Stimulated activated CD8-positive, alpha-beta memory T cell treated with anti-CD3 and anti-CD28 coated beads, Interleukin-15, amount 100 ng/mL, for 24 hours (primary cell): ENCODE data around the gene CTXND1.

ENCODE experiments used
- DNase-seq: peaks from one replicate; pipeline ENCODE4 v3.0.0-alpha.2; 2020; ENCODE audit warnings: low read depth

Gene CTXND1

GRCh38 chr15:80180986-80181385 lies 71.0 kb downstream of the CTXND1 start:
- no peak for DNase-seq

DNA sequence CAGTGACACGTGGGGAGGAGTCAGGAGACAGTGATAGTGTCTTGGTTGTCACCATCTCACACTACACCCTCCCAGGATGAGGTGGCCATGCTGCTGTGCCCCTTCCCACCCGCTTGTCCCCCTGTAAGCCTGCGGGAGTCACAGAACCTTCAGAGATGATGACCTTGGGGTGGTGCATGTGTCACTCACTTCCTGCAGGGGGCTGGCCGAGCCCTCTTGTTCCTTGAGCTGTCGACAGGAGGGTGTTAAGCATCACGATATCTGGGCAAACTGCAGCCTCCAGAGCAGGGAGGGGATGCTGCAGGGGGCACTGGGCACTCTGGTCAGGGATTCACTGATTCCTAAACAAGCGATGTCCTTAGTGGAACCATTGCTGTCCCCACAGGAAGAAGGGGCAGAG lies 71.5 kb downstream of the CTXND1 start:
- no peak for DNase-seq

DNA sequence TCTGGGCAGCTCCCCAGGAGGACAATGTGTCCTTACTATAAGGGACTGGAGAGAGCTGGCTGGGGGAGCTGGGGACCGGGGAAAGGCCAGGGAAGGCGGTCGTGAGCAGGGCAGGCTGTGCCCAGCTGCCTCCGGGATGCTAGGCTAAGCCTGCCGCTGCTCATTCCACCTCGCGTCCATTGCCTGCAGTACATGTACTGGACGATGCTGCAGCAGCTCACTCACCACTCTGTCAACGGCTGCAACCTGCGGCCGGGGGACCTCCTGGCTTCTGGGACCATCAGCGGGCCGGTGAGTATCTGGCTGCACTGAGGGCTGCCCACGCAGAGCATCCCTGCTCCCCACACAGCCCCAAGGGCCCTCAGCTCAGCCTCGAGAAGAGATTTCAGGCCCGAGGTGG lies 72.1 kb downstream of the CTXND1 start:
- DNase-seq, result no peak

DNA sequence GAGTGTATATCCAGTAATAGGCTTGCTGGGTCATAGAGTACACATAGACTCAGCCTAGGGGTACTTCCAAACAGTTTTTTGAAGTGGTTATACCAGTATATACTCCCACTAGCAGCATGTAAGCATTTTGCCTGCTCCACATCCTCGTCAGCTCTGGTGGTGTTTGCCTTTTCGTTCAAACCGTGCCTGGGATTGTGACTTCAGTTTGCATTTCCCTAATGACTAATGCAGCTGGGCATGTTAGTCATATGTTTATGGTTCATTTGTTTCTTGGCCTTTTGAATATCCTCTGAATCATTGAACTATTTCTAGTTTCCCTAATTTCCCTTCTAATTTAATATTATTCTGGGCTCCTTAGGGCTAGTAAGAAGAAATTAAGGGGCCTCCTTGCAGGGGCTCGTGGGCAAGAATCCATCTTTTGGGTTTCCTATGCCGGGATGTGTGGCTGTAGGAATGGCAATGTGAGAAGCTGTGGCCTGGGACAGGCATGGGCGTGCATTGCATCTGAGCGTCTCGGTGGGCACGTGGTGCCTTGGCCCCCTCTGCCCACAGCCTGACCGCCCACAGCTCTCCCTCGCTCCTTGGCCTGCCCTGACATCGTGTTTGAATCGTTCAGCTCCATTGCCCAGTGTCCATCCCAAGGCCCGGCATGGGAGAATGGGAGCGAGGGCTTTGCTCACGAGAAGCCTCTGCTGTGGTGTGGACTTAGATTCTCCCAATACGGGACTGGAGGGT lies 72.8 kb downstream of the CTXND1 start:
- no peak for DNase-seq

DNA sequence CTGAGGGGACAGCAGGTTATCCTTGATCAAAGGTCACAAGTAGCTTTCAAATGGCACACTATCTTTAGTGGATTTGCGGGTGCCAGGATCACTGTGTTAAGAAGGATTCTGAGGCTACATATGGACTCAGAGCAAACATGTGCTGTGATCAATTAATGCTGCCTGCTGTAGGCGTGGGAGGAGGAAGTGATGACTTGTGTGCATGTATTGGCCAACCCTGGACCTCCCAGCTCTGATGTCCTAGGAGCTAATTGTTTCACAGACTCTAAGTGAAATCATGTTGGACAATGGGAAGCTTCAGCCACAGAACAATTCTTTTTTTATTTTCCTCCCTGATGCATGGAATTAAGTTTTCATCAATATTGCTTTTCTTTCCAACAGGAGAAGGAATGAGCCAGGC lies 74.9 kb downstream of the CTXND1 start:
- no peak for DNase-seq

- DNase-seq, result no peak
Measured at GRCh38 chr15:80176443-80176842, 75.6 kb downstream of the CTXND1 start.

GRCh38 chr15:80175436-80175835 lies 76.6 kb downstream of the CTXND1 start:
- DNase-seq, result no peak

- no peak for DNase-seq
Measured at GRCh38 chr15:80174017-80174746, 77.8 kb downstream of the CTXND1 start.

DNA sequence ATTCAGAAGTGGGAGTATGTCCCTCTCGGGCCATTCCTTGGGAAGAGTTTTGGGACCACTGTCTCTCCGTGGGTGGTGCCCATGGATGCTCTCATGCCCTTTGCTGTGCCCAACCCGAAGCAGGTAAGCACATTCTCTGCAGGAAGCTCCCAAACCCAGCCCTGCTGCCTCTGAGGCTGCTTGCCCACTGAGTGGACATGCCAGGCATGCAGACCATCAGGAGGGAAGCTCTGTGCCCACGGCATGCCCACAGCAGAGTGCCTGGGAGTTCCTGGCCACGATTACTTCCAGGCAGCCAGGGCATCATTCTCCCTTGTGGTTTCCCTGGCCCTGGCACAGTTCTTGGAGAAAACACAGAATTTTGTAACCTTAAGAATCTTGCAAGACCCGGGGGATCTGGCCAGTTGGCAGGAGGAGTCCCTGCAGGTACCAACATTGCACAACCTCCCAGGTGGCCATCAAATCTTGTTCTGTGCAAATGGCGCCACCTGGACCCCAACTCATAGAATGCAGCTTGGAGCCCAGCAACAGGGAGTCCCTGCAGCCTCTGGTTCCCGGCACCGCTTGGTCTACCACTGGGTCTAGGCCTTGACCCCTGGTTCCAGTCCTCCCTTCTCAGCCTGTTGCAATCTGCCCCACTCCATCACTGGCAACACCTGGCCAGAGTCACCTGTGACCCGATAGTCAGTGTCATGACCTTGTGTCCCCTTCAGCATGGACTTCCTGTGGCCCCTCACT lies 78.8 kb downstream of the CTXND1 start:
- peak; percentile 37 for DNase-seq

DNA sequence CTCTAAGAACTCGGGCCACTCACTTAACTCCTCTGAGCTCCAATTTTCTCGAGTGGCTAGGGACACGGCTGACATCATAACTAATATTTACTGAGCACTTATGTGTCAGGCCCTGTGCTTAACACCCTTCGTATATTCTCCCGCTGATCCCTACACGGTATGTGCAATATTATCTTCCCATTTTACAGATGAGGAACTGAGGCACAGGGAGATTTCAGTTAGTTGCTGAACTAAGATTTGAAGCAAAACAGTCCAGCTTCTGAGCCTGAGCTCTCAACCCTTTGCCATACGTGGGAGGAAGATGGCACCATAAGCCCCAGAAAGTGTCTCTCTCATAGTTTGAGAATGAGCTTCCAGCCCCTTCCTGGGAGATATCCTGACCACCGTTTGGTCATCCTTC lies 79.6 kb downstream of the CTXND1 start:
- DNase-seq, result no peak

GRCh38 chr15:80171787-80172186 lies 80.2 kb downstream of the CTXND1 start:
- no peak for DNase-seq

DNA sequence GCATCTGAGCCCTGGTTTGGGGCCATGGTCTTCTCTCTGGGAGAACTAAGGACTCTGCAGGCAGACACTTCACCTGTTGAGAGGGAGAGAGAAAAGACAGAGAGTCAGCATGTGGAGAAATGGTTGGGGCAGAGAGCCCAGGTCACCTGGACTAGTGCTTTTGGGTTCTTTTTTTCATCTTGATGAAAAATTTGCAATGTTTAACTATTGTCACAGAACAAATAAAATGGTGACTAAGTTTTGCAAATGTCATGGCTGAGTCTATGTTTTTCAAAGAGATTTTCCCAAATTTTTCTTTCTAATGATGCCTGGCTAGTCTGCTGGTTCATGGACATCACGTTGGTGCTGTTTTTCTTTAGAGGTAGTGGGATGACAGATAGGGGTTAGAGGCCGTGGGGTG lies 81.4 kb downstream of the CTXND1 start:
- DNase-seq, result no peak

GRCh38 chr15:80169768-80170357 lies 82.2 kb downstream of the CTXND1 start:
- no peak for DNase-seq

DNA sequence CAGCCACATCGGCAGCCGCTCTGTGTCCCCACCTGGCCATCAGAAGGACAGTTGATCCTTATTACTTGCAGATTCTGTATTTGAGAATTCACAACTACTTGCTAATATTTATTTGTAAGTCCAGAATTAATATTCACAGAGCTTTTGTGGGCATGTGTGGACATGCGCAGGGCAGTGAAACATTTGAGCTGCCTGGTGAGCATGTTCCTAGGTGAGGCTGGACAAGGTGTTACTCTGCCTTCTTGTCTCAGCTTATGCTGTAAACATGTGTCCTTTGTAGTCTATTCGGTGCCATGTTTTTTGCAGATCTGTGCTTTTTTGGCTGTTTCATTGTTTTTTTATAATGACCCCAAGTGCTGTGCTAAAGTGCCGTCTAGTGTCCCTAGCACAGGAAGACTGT lies 83.6 kb downstream of the CTXND1 start:
- no peak for DNase-seq

DNA sequence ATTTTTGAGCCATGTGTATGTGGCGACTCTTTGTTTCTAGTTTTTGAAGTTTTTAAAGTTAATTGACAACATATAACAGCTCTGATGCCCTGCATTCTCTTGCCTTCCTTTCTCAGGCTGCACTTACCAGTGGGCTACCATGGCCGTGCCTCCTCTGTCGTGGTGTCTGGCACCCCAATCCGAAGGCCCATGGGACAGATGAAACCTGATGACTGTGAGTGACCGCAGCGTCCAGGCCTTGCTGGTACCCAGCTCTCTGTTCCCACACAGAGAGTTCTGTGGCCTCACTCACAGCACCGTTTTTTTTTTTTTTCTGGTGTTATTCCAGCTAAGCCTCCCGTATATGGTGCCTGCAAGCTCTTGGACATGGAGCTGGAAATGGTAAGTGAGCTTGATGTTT lies 84.1 kb downstream of the CTXND1 start:
- no peak for DNase-seq

DNA sequence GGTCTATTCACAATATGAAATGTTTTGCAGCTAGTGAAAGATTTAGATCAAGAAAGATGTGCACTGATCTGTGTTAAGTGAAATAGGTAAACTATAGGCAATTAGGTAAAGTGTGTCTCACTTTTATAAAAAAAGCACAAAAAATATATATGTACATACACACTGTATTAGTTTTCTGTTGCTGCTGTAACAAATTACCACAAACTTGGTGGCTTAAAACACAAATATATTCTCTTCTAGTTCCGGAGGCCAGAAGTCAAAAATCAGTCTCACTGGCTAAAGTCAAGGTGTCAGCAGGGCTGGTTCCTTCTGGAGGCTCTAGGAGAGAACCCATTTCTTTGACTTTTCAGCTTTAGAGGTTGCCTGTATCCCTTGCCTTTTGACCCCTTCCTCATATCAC lies 88.1 kb downstream of the CTXND1 start:
- no peak for DNase-seq

DNA sequence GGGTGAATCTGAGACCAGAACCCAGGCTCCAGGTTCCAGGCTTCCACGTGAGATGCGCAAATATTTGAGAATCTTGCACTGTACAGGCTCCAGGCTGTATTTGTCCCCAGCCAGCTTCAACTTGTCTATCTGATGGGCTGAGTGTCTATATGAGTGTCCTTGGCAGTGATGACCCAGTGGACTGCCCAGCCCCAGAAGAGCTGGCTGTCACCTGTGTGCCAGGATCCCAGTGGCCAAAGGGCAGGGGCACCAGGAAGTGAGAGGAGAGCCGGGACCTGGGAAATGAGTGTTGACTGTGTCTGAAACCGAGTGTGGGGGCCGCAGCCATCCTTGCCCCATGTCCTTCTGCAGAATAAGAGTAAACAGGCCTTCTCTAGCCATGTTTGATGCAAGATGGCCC lies 88.8 kb downstream of the CTXND1 start:
- no peak for DNase-seq

- no peak for DNase-seq
Measured at GRCh38 chr15:80162059-80162554, 89.9 kb downstream of the CTXND1 start.

DNA sequence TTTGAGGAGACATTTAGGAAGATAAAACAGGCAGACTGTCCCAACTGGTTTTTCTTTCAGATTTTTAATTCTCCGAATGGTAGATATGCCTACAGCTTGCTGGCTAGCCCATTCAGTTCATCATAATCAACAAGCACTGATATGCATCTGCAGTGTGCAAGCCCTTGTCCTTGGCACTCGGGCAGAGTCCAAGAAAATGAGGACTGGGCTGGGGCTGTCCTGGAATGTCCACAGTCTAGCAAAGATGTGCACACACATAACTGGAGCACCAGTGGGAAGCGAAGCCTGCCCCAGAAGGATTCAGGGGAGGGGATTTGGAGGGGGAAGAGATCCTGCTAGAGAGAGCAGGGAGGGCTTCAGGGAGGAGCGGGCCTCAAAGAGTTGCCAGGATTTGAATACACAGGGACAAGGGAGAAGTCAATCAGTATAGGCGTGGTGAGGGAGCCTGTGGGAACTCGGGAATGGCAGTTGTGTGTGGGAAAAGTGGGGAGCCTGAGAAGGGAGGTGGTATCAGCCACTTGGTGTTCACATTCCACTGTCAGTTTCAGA lies 90.5 kb downstream of the CTXND1 start:
- no peak for DNase-seq

DNA sequence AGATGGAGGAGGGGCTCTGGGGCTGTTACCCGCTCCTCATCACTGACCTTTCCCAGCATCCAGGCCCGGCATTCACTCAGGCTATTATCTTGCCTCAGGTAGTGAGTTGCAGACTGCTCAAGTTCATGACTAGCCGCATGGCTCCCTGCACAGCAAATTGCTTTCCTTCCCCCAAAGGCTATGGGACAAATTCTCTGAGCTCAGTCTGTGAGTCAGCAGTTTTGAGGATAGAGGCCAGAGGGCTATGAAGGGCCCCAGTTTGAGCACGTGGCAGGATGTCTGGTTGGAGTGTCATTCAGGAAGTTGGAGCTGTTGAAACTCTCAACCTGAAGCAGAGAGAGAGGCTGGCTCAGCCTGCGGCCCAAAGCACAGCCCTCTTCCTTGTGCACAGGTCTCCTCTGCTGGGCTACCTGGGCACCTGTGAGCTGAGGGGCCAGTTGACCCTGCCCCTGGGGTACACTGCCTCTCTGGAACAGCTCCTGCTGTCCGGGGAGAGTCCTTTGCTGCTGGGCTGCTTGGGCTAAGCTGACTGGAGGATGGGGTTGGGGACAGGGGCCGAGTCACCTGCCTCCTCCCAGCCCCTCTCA lies 91.3 kb downstream of the CTXND1 start:
- peak; percentile 6 for DNase-seq

GRCh38 chr15:80159811-80160569 lies 92.0 kb downstream of the CTXND1 start:
- DNase-seq, result no peak
